ENCODE data around the gene MAD1L1.

DNA sequence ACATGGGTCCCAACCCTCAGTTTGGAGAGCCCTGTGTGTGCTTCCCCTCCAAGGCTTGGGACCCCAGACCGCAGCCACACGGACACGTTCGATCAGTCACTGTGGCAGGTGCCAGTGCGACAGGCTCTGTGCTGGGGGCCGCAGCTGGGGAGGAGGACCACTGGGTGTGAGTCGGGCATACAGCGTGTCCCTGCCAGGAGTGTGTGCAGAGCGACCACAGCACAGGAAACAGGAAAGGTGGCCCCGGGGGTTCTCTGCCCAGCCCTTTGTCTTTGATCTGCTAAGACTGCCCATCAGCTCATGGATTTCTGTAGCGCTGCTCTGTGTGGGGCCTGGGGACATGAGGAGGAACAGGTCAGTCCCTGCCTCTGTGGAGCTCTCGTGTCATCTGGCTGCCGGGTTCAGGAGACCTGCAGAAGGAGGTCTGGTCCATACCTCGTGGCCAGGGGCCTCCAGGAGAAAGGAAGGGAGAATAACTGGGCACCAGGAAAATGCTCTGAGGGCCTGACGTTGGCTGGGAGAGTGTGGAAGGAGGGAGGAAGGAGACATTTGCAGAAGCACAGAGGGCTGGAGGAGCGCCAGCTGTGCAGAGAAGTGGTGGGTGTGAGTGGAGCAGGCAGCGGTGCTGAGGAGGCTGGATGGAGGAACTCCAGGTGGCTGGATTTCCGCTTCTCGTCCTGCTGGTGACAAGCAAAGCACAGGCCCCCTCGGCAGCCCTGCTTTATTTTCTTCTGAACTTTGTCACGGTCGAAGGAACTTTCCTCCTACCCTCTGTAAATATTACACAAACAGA is 13.3 kb upstream of the MAD1L1 start:
- TF ChIP-seq, protein P1, sequence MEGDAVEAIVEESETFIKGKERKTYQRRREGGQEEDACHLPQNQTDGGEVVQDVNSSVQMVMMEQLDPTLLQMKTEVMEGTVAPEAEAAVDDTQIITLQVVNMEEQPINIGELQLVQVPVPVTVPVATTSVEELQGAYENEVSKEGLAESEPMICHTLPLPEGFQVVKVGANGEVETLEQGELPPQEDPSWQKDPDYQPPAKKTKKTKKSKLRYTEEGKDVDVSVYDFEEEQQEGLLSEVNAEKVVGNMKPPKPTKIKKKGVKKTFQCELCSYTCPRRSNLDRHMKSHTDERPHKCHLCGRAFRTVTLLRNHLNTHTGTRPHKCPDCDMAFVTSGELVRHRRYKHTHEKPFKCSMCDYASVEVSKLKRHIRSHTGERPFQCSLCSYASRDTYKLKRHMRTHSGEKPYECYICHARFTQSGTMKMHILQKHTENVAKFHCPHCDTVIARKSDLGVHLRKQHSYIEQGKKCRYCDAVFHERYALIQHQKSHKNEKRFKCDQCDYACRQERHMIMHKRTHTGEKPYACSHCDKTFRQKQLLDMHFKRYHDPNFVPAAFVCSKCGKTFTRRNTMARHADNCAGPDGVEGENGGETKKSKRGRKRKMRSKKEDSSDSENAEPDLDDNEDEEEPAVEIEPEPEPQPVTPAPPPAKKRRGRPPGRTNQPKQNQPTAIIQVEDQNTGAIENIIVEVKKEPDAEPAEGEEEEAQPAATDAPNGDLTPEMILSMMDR (conservative IDR thresholded peaks at IDR 0.05), result no peak
- TF ChIP-seq ZFX (IDR thresholded peaks at IDR 0.05), result no peak

Measured in C4-2B (cell line).